Measurements from ENCODE around the gene NUDC. TPM values are rescaled to one million over a fixed set of nuclear protein-coding genes. Genes with fewer than 3 reads are reported as not detected.

Gene NUDC
- total RNA-seq, 1 donor from 2014 or later: 101 TPM

- H3K36me3 Mint-ChIP-seq (ENCODE audit: insufficient read depth): no peaks in the 10 kb centered on the region
- peaks cover 5% of the 10 kb centered on the region for H3K4me1 Mint-ChIP-seq (ENCODE audit: low read depth)
- no peak overlapping the region for H3K27ac Mint-ChIP-seq
- no peak for TF ChIP-seq CTCF (IDR thresholded peaks at IDR 0.05; ENCODE audit: unreplicated experiment)
- no peak overlapping the region for H3K4me3 Mint-ChIP-seq (ENCODE audit: low read depth)
- no peaks in the 10 kb centered on the region for H3K9me3 Mint-ChIP-seq (ENCODE audit: low read depth)
- no peaks in the 10 kb centered on the region for H3K27me3 Mint-ChIP-seq
- DNase-seq (ENCODE audit: low spot score, unreplicated experiment): no peak
Measured at GRCh38 chr1:26971590-26971989, 50.0 kb downstream of the NUDC start.

- no peak overlapping the region for H3K4me3 Mint-ChIP-seq (ENCODE audit: low read depth)
- H3K4me1 Mint-ChIP-seq (ENCODE audit: low read depth): peaks cover 8% of the 10 kb centered on the region
- DNase-seq (ENCODE audit: low spot score, unreplicated experiment): no peak
- no peaks in the 10 kb centered on the region for H3K27me3 Mint-ChIP-seq
- no peak for TF ChIP-seq CTCF (IDR thresholded peaks at IDR 0.05; ENCODE audit: unreplicated experiment)
- H3K36me3 Mint-ChIP-seq (ENCODE audit: insufficient read depth): no peaks in the 10 kb centered on the region
- no peaks in the 10 kb centered on the region for H3K9me3 Mint-ChIP-seq (ENCODE audit: low read depth)
- no peak overlapping the region for H3K27ac Mint-ChIP-seq
Measured at GRCh38 chr1:26972390-26972789, 50.8 kb downstream of the NUDC start.

GRCh38 chr1:26972821-26973220 is 51.3 kb downstream of the NUDC start:
- Mint-ChIP-seq H3K36me3 (ENCODE audit: insufficient read depth) (no peaks in the 10 kb centered on the region), H3K27ac (no peak overlapping the region), H3K9me3 (ENCODE audit: low read depth) (no peaks in the 10 kb centered on the region), H3K4me3 (ENCODE audit: low read depth) (no peak overlapping the region), H3K27me3 (no peaks in the 10 kb centered on the region), H3K4me1 (ENCODE audit: low read depth) (peaks cover 8% of the 10 kb centered on the region)
- DNase-seq (ENCODE audit: low spot score, unreplicated experiment): no peak
- TF ChIP-seq CTCF (IDR thresholded peaks at IDR 0.05; ENCODE audit: unreplicated experiment): no peak

GRCh38 chr1:26976621-26977510 is 55.3 kb downstream of the NUDC start:
- TF ChIP-seq CTCF (IDR thresholded peaks at IDR 0.05; ENCODE audit: unreplicated experiment): no peak
- no peaks in the 10 kb centered on the region for H3K9me3 Mint-ChIP-seq (ENCODE audit: low read depth)
- DNase-seq (ENCODE audit: low spot score, unreplicated experiment): no peak
- peaks cover 5% of the 10 kb centered on the region for H3K4me1 Mint-ChIP-seq (ENCODE audit: low read depth)
- no peaks in the 10 kb centered on the region for H3K27me3 Mint-ChIP-seq
- no peak overlapping the region for H3K27ac Mint-ChIP-seq
- no peaks in the 10 kb centered on the region for H3K36me3 Mint-ChIP-seq (ENCODE audit: insufficient read depth)
- no peak overlapping the region for H3K4me3 Mint-ChIP-seq (ENCODE audit: low read depth)

GRCh38 chr1:26978901-26979300 is 57.4 kb downstream of the NUDC start:
- Mint-ChIP-seq H3K4me3 (ENCODE audit: low read depth) (no peak overlapping the region), H3K9me3 (ENCODE audit: low read depth) (no peaks in the 10 kb centered on the region), H3K27ac (no peak overlapping the region), H3K27me3 (no peaks in the 10 kb centered on the region), H3K4me1 (ENCODE audit: low read depth) (peaks cover 5% of the 10 kb centered on the region), H3K36me3 (ENCODE audit: insufficient read depth) (no peaks in the 10 kb centered on the region)
- no peak for TF ChIP-seq CTCF (IDR thresholded peaks at IDR 0.05; ENCODE audit: unreplicated experiment)
- DNase-seq (ENCODE audit: low spot score, unreplicated experiment): no peak
